ENCODE measurements around the gene HABP4.

GRCh38 chr9:96485280-96485679, 35.3 kb downstream of the HABP4 start:
- TF ChIP-seq CTCF (IDR thresholded peaks at IDR 0.05): no peak
- TF ChIP-seq POLR2A (IDR thresholded peaks at IDR 0.05): no peak

Measured in heart left ventricle (tissue), 13 donors.